Measurements from ENCODE around the gene TAS2R19. TPM values are rescaled to one million over a fixed set of nuclear protein-coding genes. Genes with fewer than 3 reads are reported as not detected.

The TAS2R19 gene
- total RNA-seq, 1 experiment from 2014 or later, result 0.22 TPM

DNA sequence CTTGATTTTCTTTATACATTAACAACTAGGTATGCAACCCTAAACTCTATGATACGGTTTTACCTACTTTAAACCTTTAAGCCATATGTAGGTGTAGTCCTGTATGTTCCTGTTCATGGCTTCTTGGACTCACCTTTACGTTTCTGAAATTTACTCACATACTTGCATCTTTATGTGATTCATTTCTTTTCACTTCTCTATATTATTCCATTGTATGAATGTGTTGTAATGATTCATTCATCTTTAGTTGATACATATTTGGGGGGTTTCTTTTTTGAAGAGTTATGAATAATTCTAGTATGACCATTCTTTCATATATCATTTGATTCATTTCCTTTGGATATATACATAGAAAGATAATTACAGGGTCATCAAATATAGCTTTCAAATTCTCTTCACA, 33.3 kb downstream of the TAS2R19 start:
- no peak for DNase-seq (ENCODE audit: low read depth)

- DNase-seq (ENCODE audit: low read depth), result no peak
Measured at GRCh38 chr12:10986812-10987211, 35.6 kb downstream of the TAS2R19 start, which contains the start of gene TAS2R50. Gene TAS2R50, minus strand, starts transcription at chr12:10986912. Its CDS starts 52 bp downstream, at chr12:10986860.

GRCh38 chr12:10982244-10982643, 40.2 kb downstream of the TAS2R19 start:
- no peak for DNase-seq (ENCODE audit: low read depth)

DNA sequence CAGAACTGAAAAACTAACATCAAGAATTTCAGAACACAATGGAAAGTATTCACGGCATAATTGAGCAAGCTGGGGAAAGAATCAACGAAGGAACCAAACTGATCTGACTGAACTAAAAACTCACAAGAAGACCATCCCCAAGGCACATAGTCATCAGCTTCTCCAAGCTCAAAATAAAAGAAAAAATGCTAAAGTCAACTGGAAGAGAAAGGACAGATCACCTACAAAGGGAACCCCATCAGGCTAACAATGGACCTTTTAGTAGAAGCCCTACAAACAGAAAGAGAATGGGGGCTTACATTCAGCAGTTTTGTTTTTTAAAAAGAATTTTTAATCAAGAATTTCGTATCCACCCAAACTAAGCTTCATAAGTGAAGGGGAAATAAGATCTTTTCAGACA, 47.5 kb downstream of the TAS2R19 start:
- DNase-seq (ENCODE audit: low read depth), result no peak

Other genes with a start within 250 kb of the TAS2R19 start
- not detected in 2 replicates for gene TAS2R7, start 220.0 kb downstream of the TAS2R19 start, total RNA-seq (2014; rRNA removed; shearing (Covaris generic))
- gene TAS2R8, start 215.3 kb downstream of the TAS2R19 start, total RNA-seq (2014; rRNA removed; shearing (Covaris generic)), result not detected in 2 replicates
- gene TAS2R9, start 212.5 kb downstream of the TAS2R19 start, total RNA-seq (2014; rRNA removed; shearing (Covaris generic)), result not detected in 2 replicates
- gene TAS2R10, start 196.3 kb downstream of the TAS2R19 start, total RNA-seq (2014; rRNA removed; shearing (Covaris generic)), result not detected in 2 replicates
- gene PRR4, start 173.1 kb downstream of the TAS2R19 start, total RNA-seq (2014; rRNA removed; shearing (Covaris generic)), result not detected in 2 replicates
- 3.6 and 14.5 TPM in 2 replicates for gene PRH1, start 138.4 kb downstream of the TAS2R19 start, total RNA-seq (2014; rRNA removed; shearing (Covaris generic))
- gene TAS2R13, start 113.1 kb downstream of the TAS2R19 start, total RNA-seq (2014; rRNA removed; shearing (Covaris generic)), result not detected in 2 replicates
- gene PRH2, start 93.4 kb downstream of the TAS2R19 start, total RNA-seq (2014; rRNA removed; shearing (Covaris generic)), result not detected in 2 replicates
- 0.34 and 0.89 TPM in 2 replicates for gene TAS2R14, start 83.4 kb downstream of the TAS2R19 start, total RNA-seq (2014; rRNA removed; shearing (Covaris generic))
- gene TAS2R50, start 35.7 kb downstream of the TAS2R19 start, total RNA-seq (2014; rRNA removed; shearing (Covaris generic)), result 0.25 TPM in 1 of 2 replicates, not detected in the other
- 0.07 TPM in 1 of 2 replicates, not detected in the other for gene TAS2R20, start 24.3 kb downstream of the TAS2R19 start, total RNA-seq (2014; rRNA removed; shearing (Covaris generic))
- gene TAS2R31, start 8.8 kb upstream of the TAS2R19 start, total RNA-seq (2014; rRNA removed; shearing (Covaris generic)), result 0.12 and 0.27 TPM in 2 replicates
- not detected in 2 replicates for gene TAS2R46, start 39.7 kb upstream of the TAS2R19 start, total RNA-seq (2014; rRNA removed; shearing (Covaris generic))
- gene TAS2R43, start 69.7 kb upstream of the TAS2R19 start, total RNA-seq (2014; rRNA removed; shearing (Covaris generic)), result 0.25 TPM in 1 of 2 replicates, not detected in the other
- 0.89 TPM in 1 of 2 replicates, not detected in the other for gene TAS2R30, start 112.0 kb upstream of the TAS2R19 start, total RNA-seq (2014; rRNA removed; shearing (Covaris generic))
- 8.1 and 10.7 TPM in 2 replicates for gene SMIM10L1, start 148.6 kb upstream of the TAS2R19 start, total RNA-seq (2014; rRNA removed; shearing (Covaris generic))
- gene TAS2R42, start 164.3 kb upstream of the TAS2R19 start, total RNA-seq (2014; rRNA removed; shearing (Covaris generic)), result not detected in 2 replicates
- gene PRB3, start 247.1 kb upstream of the TAS2R19 start, total RNA-seq (2014; rRNA removed; shearing (Covaris generic)), result not detected in 2 replicates